AML-193 (cell line): ENCODE measurements around the gene CFAP97.
"Not testable (repeated sequence)": the region's sequence is repeated elsewhere in the genome, so short reads cannot be mapped to it uniquely, and the experiment has no call there.

Experiments
- DNase-seq, 2 experiments: peaks; one replicate each; lab custom pipeline; 2025; lab: John Stamatoyannopoulos, UW

The CFAP97 gene

GRCh38 chr4:185198189-185198588 lies 5.6 kb downstream of the CFAP97 start:
- not testable (repeated sequence) for DNase-seq

GRCh38 chr4:185196437-185196836 lies 7.4 kb downstream of the CFAP97 start:
- DNase-seq: no peak

- DNase-seq: no peak
Observed at GRCh38 chr4:185194924-185195888, 8.6 kb downstream of the CFAP97 start.

- DNase-seq: no peak
Observed at GRCh38 chr4:185192059-185192458, 11.7 kb downstream of the CFAP97 start.

- no peak for DNase-seq
Observed at GRCh38 chr4:185190306-185190856, 13.4 kb downstream of the CFAP97 start.

GRCh38 chr4:185189606-185190305 lies 14.0 kb downstream of the CFAP97 start:
- no peak for DNase-seq

- DNase-seq: no peak
Observed at GRCh38 chr4:185186769-185187168, 17.0 kb downstream of the CFAP97 start.

GRCh38 chr4:185183622-185184281 lies 20.0 kb downstream of the CFAP97 start:
- peak; percentile 81 to 85 for DNase-seq

GRCh38 chr4:185182239-185182638 lies 21.6 kb downstream of the CFAP97 start:
- no peak for DNase-seq

- DNase-seq: no peak
Observed at GRCh38 chr4:185179488-185179887, 24.3 kb downstream of the CFAP97 start.

GRCh38 chr4:185171373-185172071 lies 32.3 kb downstream of the CFAP97 start:
- DNase-seq: no peak

- DNase-seq: no peak
Observed at GRCh38 chr4:185167234-185167633, 36.6 kb downstream of the CFAP97 start.

GRCh38 chr4:185165605-185166063 lies 38.2 kb downstream of the CFAP97 start:
- peak; percentile 30 to 58 for DNase-seq

GRCh38 chr4:185151296-185151695 lies 52.5 kb downstream of the CFAP97 start:
- no peak for DNase-seq

GRCh38 chr4:185149392-185149791 lies 54.4 kb downstream of the CFAP97 start:
- DNase-seq: no peak

- DNase-seq: no peak
Observed at GRCh38 chr4:185145572-185145971, 58.2 kb downstream of the CFAP97 start.

GRCh38 chr4:185144601-185145240 lies 59.1 kb downstream of the CFAP97 start:
- no peak for DNase-seq

GRCh38 chr4:185143601-185143969 lies 60.2 kb downstream of the CFAP97 start:
- DNase-seq: no peak

GRCh38 chr4:185142912-185143600 lies 60.7 kb downstream of the CFAP97 start, which contains the start of gene SLC25A4:
Gene SLC25A4, plus strand, starts transcription at chr4:185143266. Its CDS starts 107 bp downstream, at chr4:185143373.
- no peak for DNase-seq

- no peak for DNase-seq
Observed at GRCh38 chr4:185142564-185142911, 61.3 kb downstream of the CFAP97 start.
